Ovary (tissue), 9 donors: ENCODE results near the gene TAS2R60. TPM values are rescaled to one million over a fixed set of nuclear protein-coding genes. Genes with fewer than 3 reads are reported as not detected.
"Not testable (repeated sequence)": the region's sequence is repeated elsewhere in the genome, so short reads cannot be mapped to it uniquely, and the experiment has no call there.

Source experiments
- DNase-seq, 5 donors: peaks; one replicate each; pipeline ENCODE4 v3.0.0-alpha.2; 2019 to 2020
- H3K27ac ChIP-seq, 2 donors: fragments of 200-600 bp; one replicate each; pipeline versions ENCODE4 v1.5.1 to v1.8.0; 2019 to 2022
- H3K27me3 ChIP-seq: fragments of 200-600 bp; one replicate; pipeline ENCODE4 v1.8.0; 2022
- H3K36me3 ChIP-seq: fragments of 200-600 bp; sonication (generic); one replicate; pipeline ENCODE4 v1.5.1; 2019
- H3K4me1 ChIP-seq: one replicate; pipeline ENCODE4 v1.8.1; 2013; ENCODE audit warnings: mild to moderate bottlenecking, moderate library complexity; ENCODE audit not compliant: insufficient read depth
- H3K4me3 ChIP-seq: fragments of 200-600 bp; sonication (generic); one replicate; pipeline ENCODE4 v1.5.1; 2017
- H3K9me3 ChIP-seq, 2 donors: fragments of 200-600 bp in 1 of 2; sonication (generic) in 1 of 2; one replicate each; pipeline versions ENCODE4 v1.5.1 to v1.8.1; 2013 to 2019; ENCODE audit warnings: mild to moderate bottlenecking in 1 of 2, moderate library complexity in 1 of 2
- EP300 ChIP-seq: sonication (generic); formaldehyde crosslinking; IDR thresholded peaks from one replicate; pipeline ENCODE4 v1.6.1; 2017; ENCODE audit warnings: antibody characterized with exemption
- POLR2A ChIP-seq: fragments of 450-650 bp; IDR thresholded peaks from one replicate; pipeline ENCODE4 v1.6.1; 2017; ENCODE audit warnings: antibody characterized with exemption, mild to moderate bottlenecking, moderate library complexity
- WGBS, 3 donors: extraction: QIAGEN DNeasy Blood & Tissue Kit in 1 of 3; methylation state at CpG; one replicate each; pipeline versions ENCODE4 v1.1.5 to v1.1.7; 2013 to 2017; 5-methylcytosine and 5-hydroxymethylcytosine counted together
- intact Hi-C, 4 donors: fragments of 100-400 bp; cut with DNase I; formaldehyde crosslinking; loops; one replicate each; pipeline versions ENCODE4 v1.11.0 to v1.15.1; 2022 to 2023
- polyA plus RNA-seq, 2 donors: library from polyadenylated mRNA; stranded (reverse); fragments of 200-250 nt in 1 of 2; fragments of 350-450 nt in 1 of 2; fragmentation: Illumina TruSeq in 1 of 2; extraction: RNeasy Lipid Tissue Mini Kit (QIAGEN cat#74804) in 1 of 2; gene quantifications; one replicate each; pipeline ENCODE4 v1.2.3, GENCODE V29; 2013 to 2014
- total RNA-seq, 7 donors: library from RNA; depleted of rRNA in 2 of 7; stranded (reverse); fragments of >200 nt in 2 of 7; fragmentation: NEBNext Ultra II Directional in 3 of 7; extraction: Animal tissue kit (Norgen Biotek cat#: 25700) in 3 of 7; gene quantifications; one replicate each; pipeline versions ENCODE4 v1.1.0 to v1.2.4, GENCODE V29; 2016 to 2023
- TF ChIP-seq, protein P1 (sequence below), 3 donors: fragments of 450-650 bp in 2 of 3; fragments of 200-600 bp in 1 of 3; IDR thresholded peaks; one replicate each; pipeline versions ENCODE4 v1.5.1 to v1.8.0; 2016 to 2022; ENCODE audit warnings: antibody characterized with exemption in 3 of 3, mild to moderate bottlenecking in 1 of 3
- donor health status: DM: no; HTN: no; CAD: no; lungs with moderate emphysema.
- donor health status: DM: no; HTN: no; CAD: no.
- donor health status: Bipolar disorder and iron deficiency.
- donor health status: DM: yes; HTN: yes; CAD: no.
- donor health status: DM: no; HTN: no; CAD: no.
- donor health status: DM: yes; HTN: yes; CAD: no.

Gene TAS2R60
- total and polyA plus RNA-seq, 9 donors: 0.98 TPM; not detected in 8

DNA sequence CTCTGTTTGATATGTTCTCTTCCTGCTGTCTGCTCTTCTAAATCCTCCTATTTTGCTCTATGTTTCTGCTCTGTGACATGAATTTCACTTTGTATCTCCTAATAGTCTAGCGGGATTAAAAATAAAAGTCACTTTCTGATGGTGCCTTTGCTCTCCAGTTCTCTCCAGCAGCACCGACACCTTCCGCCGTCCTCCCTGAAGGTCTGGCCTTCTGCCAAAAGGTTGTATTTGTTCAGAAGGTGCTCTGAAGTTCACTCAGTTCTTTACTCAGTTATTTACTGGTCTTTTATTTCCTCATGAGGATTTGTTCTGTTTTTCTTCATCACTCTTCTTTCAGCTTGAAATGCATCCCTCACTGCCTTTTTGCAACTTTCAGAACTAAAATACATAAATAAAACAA, 23.4 kb upstream of the TAS2R60 start:
- H3K9me3 ChIP-seq: no peaks in the 10 kb centered on the region
- no peaks in the 10 kb centered on the region for H3K27me3 ChIP-seq
- intact Hi-C loops: loop anchor here (5.0 to 10.0 kb wide), 4 partner anchors 43 to 183 kb away; partner anchors contain the start of gene GSTK1 (in 1 of the 4)
- WGBS, 3 donors: 17 to 24% (median 23%) methylated on average over 4 of the region's 4 CpGs
- no peak for DNase-seq
- H3K4me1 ChIP-seq: no peaks in the 10 kb centered on the region
- TF ChIP-seq POLR2A (no peak), EP300 (no peak)
- TF ChIP-seq, protein P1, sequence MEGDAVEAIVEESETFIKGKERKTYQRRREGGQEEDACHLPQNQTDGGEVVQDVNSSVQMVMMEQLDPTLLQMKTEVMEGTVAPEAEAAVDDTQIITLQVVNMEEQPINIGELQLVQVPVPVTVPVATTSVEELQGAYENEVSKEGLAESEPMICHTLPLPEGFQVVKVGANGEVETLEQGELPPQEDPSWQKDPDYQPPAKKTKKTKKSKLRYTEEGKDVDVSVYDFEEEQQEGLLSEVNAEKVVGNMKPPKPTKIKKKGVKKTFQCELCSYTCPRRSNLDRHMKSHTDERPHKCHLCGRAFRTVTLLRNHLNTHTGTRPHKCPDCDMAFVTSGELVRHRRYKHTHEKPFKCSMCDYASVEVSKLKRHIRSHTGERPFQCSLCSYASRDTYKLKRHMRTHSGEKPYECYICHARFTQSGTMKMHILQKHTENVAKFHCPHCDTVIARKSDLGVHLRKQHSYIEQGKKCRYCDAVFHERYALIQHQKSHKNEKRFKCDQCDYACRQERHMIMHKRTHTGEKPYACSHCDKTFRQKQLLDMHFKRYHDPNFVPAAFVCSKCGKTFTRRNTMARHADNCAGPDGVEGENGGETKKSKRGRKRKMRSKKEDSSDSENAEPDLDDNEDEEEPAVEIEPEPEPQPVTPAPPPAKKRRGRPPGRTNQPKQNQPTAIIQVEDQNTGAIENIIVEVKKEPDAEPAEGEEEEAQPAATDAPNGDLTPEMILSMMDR (IDR thresholded peaks at IDR 0.05): no peak
- H3K4me3 ChIP-seq: no peak overlapping the region
- no peak overlapping the region for H3K27ac ChIP-seq
- H3K36me3 ChIP-seq: no peaks in the 10 kb centered on the region

DNA sequence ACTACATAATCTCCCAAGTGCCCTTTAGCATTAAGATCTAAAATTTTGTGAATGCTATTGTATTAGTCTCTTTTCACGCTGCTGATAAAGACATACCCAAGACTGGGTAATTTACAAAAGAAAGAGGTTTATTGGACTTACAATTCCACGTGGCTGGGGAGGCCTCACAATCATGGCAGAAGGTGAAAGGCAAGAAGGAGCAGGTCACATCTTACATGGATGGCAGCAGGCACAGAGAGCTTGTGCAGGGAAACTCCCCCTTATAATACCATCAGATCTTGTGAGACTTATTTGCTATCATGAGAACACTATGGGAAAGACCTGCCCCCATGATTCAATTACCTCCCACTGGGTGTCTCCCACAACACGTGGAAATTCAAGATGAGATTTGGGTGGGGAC, 22.6 kb upstream of the TAS2R60 start:
- H3K4me1 ChIP-seq, DNase-seq, H3K4me3 ChIP-seq, H3K27ac ChIP-seq, intact Hi-C loops, H3K9me3 ChIP-seq, H3K36me3 ChIP-seq, H3K27me3 ChIP-seq: not testable (repeated sequence)
- 59 to 66% (median 61%) methylated on average over 3 of the region's 3 CpGs for WGBS, 3 donors

DNA sequence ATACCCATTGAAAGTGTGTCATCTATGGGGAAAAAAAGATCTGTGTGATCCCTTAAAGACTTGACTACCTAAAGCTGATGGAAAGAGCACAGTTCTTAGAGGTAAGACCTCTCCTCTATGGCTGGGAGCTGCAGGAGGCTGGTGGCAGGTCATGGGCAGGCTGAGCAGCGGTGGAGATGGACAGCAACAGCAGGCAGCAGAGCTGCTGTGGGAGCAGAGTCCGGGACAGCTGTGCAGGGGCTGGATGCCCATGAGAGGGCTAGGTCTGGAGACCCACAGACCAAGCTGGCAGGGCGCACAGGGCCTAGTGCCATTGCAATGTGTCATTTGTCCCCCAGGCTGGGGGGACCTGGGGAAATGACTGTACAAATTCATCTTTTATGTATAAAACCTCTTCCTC, 21.2 kb upstream of the TAS2R60 start:
- Histone ChIP-seq H3K27ac (no peak overlapping the region), H3K4me3 (no peak overlapping the region), H3K36me3 (no peaks in the 10 kb centered on the region), H3K27me3 (no peaks in the 10 kb centered on the region), H3K9me3 (no peaks in the 10 kb centered on the region), H3K4me1 (no peaks in the 10 kb centered on the region)
- DNase-seq: no peak
- WGBS, 3 donors: 83 to 97% (median 94%) methylated on average over 3 of the region's 3 CpGs
- TF ChIP-seq POLR2A (no peak), EP300 (no peak)
- TF ChIP-seq, protein P1 (IDR thresholded peaks at IDR 0.05): no peak
- intact Hi-C loops: no loop called here

DNA sequence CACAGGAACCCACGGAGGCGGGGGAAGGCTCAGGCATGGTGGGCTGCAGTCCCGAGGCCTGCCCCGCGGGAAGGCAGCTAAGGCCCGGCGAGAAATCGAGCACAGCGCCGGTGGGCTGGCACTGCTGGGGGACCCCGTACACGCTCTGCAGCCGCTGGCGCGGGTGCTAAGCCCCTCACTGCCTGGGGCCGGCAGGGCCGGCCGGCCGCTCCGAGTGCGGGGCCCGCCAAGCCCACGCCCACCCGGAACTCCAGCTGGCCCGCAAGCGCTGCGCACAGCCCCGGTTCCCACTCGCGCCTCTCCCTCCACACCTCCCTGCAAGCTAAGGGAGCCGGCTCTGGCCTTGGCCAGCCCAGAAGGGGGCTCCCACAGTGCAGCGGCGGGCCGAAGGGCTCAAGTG, 18.8 kb upstream of the TAS2R60 start:
- H3K27ac ChIP-seq, H3K9me3 ChIP-seq, H3K36me3 ChIP-seq, H3K4me1 ChIP-seq, intact Hi-C loops, H3K4me3 ChIP-seq, DNase-seq, H3K27me3 ChIP-seq: not testable (repeated sequence)
- 95 to 99% (median 97%) methylated on average over 33 to 34 of the region's 34 CpGs for whole genome bisulfite sequencing, 3 donors

DNA sequence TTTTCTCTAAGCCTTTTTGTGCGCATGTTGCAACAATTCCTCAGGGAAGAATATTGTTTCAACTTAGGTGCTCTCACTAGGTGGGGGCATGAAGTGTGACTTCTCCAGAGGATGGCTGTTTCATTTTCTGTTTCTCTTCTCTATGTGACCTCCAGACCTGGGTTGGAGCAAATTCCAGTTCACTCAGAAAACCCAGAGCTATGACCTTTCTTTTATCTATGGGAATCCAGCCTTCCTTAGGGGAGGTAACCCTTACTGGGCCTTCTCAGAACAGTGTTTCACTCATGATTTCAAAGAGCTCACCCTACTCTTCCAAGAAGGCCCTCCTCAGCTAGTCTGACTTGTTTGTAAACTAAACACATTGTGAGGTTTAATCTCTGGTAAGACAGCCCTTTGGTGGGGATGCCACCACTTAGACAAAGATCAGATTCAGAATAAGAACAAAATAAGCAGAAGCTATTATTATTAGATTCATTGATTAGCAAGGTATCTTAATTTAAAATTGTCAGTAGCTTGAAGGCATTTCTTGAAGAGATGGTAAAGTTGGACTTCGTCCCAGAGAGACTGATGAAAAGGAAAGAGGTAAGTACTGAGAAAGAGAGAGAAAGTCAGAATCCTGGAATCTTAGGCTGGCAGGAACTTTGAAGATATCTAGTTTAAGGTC, 16.6 kb upstream of the TAS2R60 start:
- H3K36me3 ChIP-seq: no peaks in the 10 kb centered on the region
- TF ChIP-seq POLR2A (no peak), EP300 (no peak)
- TF ChIP-seq, protein P1 (IDR thresholded peaks at IDR 0.05): no peak
- no peak for DNase-seq
- no peaks in the 10 kb centered on the region for H3K9me3 ChIP-seq
- H3K4me1 ChIP-seq: no peaks in the 10 kb centered on the region
- no peak overlapping the region for H3K27ac ChIP-seq
- 91 to 96% (median 94%) methylated on average over 2 of the region's 2 CpGs for WGBS, 3 donors
- H3K27me3 ChIP-seq: no peaks in the 10 kb centered on the region
- intact Hi-C loops: no loop called here
- no peak overlapping the region for H3K4me3 ChIP-seq
